HepG2 (cell line): ENCODE data around the gene ETFRF1. TPM values are rescaled to one million over a fixed set of nuclear protein-coding genes. Genes with fewer than 3 reads are reported as not detected.

Source experiments
- ATAC-seq: fragments of 200-7000 bp; cut with Tn5 transposase; 3 replicates; pipeline ENCODE4 v1.9.1; 2020; ENCODE audit warnings: mild to moderate bottlenecking, moderate library complexity
- BruUV-seq: library from RNA; stranded (reverse); fragments of 400-500 nt; replicated peaks from 2 replicates; lab custom pipeline; 2021; lab: Mats Ljungman, UMichigan
- CTCF ChIA-PET: fragments of 300-600 bp; formaldehyde crosslinking; extraction: SDS; loops from one replicate; lab custom pipeline; 2021; ENCODE audit warnings: low total read pairs, inconsistent platforms, low intra/inter-chr PET ratio; lab: Yijun Ruan, JAX
- POLR2A ChIA-PET: fragments of 350-600 bp; sonication (Branson Sonifier 250); formaldehyde crosslinking; loops from one replicate; lab custom pipeline; 2020; ENCODE audit warnings: antibody characterized with exemption, inconsistent platforms; lab: Yijun Ruan, JAX
- DNase-seq: peaks from one replicate; pipeline ENCODE4 v3.0.0-alpha.2; 2015; ENCODE audit warnings: low spot score
- FAIRE-seq: peaks from 3 replicates; lab custom pipeline; 2011; peaks lifted over from hg19 to GRCh38; lab: Jason Lieb, UNC
- H2AFZ ChIP-seq: one replicate; pipeline ENCODE4 v1.6.1; 2011; ENCODE audit warnings: low read length, inconsistent platforms
- H3K27ac ChIP-seq: fragments of 300-600 bp; 3 replicates; pipeline ENCODE4 v1.8.0; 2011; ENCODE audit warnings: mixed run types, mild to moderate bottlenecking, mixed read lengths, low read length, inconsistent platforms; ENCODE audit not compliant: insufficient read depth; ENCODE audit errors: extremely low read length
- H3K27me3 ChIP-seq, 2 experiments: fragments of 200-600 bp in 1 of 2; 2 replicates in 1 of 2; 3 replicates in 1 of 2; pipeline versions ENCODE4 v1.6.0 to v1.8.0; 2011; ENCODE audit warnings: low read length in 2 of 2, mild to moderate bottlenecking in 2 of 2, moderate library complexity in 2 of 2, inconsistent platforms in 1 of 2; ENCODE audit not compliant: insufficient read depth in 2 of 2, control insufficient read depth in 1 of 2
- H3K36me3 ChIP-seq, 2 experiments: fragments of 200-600 bp in 1 of 2; replicated peaks in 1 of 2; 2 replicates in 1 of 2; 3 replicates in 1 of 2; pipeline versions ENCODE4 v1.5.1 to v1.8.0; 2011; ENCODE audit warnings: low read length in 2 of 2, inconsistent platforms in 1 of 2; ENCODE audit not compliant: insufficient read depth in 2 of 2, control insufficient read depth in 1 of 2
- H3K4me1 ChIP-seq: 2 replicates; pipeline ENCODE4 v1.5.1; 2012; ENCODE audit warnings: low read length, inconsistent platforms; ENCODE audit not compliant: insufficient read depth
- H3K4me2 ChIP-seq: 2 replicates; pipeline ENCODE4 v1.6.0; 2011; ENCODE audit warnings: low read depth, low read length, inconsistent platforms
- H3K4me3 ChIP-seq, 3 experiments: fragments of 200-600 bp in 1 of 3; sonication (generic), shearing (Covaris generic) in 1 of 3; replicated peaks in 1 of 3; 2 replicates each; pipeline ENCODE4 v1.5.1; 2011 to 2016; ENCODE audit warnings: low read length in 3 of 3, inconsistent platforms in 2 of 3, low read depth in 2 of 3, mild to moderate bottlenecking in 2 of 3, control low read depth in 1 of 3, mixed read lengths in 1 of 3; ENCODE audit not compliant: insufficient read depth in 1 of 3
- H3K79me2 ChIP-seq: one replicate; pipeline ENCODE4 v1.6.1; 2011; ENCODE audit warnings: low read length, inconsistent platforms; ENCODE audit not compliant: insufficient read depth
- H3K9ac ChIP-seq: 2 replicates; pipeline ENCODE4 v1.6.0; 2011; ENCODE audit warnings: mild to moderate bottlenecking, low read depth, low read length, inconsistent platforms; ENCODE audit not compliant: insufficient read depth
- H3K9me3 ChIP-seq: 2 replicates; pipeline ENCODE4 v1.5.1; 2012; ENCODE audit warnings: mild to moderate bottlenecking, low read length
- H4K20me1 ChIP-seq: 2 replicates; pipeline ENCODE4 v1.6.0; 2011; ENCODE audit warnings: inconsistent platforms, mild to moderate bottlenecking, low read length, moderate library complexity; ENCODE audit not compliant: insufficient read depth
- CCAR2 ChIP-seq: fragments of 200-400 bp; formaldehyde crosslinking; optimal IDR thresholded peaks from 2 replicates; pipeline ENCODE3; 2018; ENCODE audit warnings: low read depth, mild to moderate bottlenecking, low read length, moderate library complexity
- GPN1 ChIP-seq: sonication (generic); formaldehyde crosslinking; IDR thresholded peaks from 2 replicates; pipeline ENCODE4 v1.5.1; 2020; ENCODE audit warnings: missing genetic modification reagents, borderline replicate concordance
- HOXD1 ChIP-seq: sonication (generic); formaldehyde crosslinking; IDR thresholded peaks from 2 replicates; pipeline ENCODE4 v1.5.0; 2020; ENCODE audit warnings: missing genetic modification reagents
- MAFK ChIP-seq, 2 experiments: IDR thresholded peaks in 1 of 2; conservative IDR thresholded peaks in 1 of 2; 2 replicates each; pipeline ENCODE4 v1.6.1; 2011; ENCODE audit warnings: improper control_type of control experiment in 2 of 2, low read length in 2 of 2
- NBN ChIP-seq: fragments of 450-650 bp; conservative IDR thresholded peaks from 2 replicates; pipeline ENCODE4 v1.6.1; 2017
- NFKBIZ ChIP-seq: IDR thresholded peaks from 2 replicates; pipeline ENCODE4 v1.6.1; 2018; ENCODE audit warnings: missing genetic modification reagents, missing compliant biosample characterization
- RFX3 ChIP-seq: IDR thresholded peaks from 2 replicates; pipeline ENCODE4 v1.6.1; 2016; ENCODE audit warnings: missing biosample characterization, missing genetic modification reagents
- SAFB2 ChIP-seq: sonication (generic); formaldehyde crosslinking; IDR thresholded peaks from 2 replicates; pipeline ENCODE4 v1.5.1; 2020; ENCODE audit warnings: missing genetic modification reagents, low read depth, mild to moderate bottlenecking, borderline replicate concordance
- SALL1 ChIP-seq: sonication (generic); formaldehyde crosslinking; IDR thresholded peaks from 2 replicates; pipeline ENCODE4 v1.8.0; 2022; ENCODE audit warnings: mild to moderate bottlenecking, missing genetic modification reagents
- SCMH1 ChIP-seq: sonication (generic); formaldehyde crosslinking; IDR thresholded peaks from 2 replicates; pipeline ENCODE4 v1.9.0; 2021; ENCODE audit warnings: missing genetic modification reagents, mild to moderate bottlenecking, borderline replicate concordance
- SSRP1 ChIP-seq: IDR thresholded peaks from 2 replicates; pipeline ENCODE4 v1.6.1; 2016; ENCODE audit warnings: control low read depth
- TBX3 ChIP-seq: fragments of 450-650 bp; IDR thresholded peaks from 2 replicates; pipeline ENCODE4 v1.6.1; 2017; ENCODE audit warnings: antibody characterized with exemption, mild to moderate bottlenecking, inconsistent platforms, borderline replicate concordance
- ZNF253 ChIP-seq: sonication (generic); formaldehyde crosslinking; IDR thresholded peaks from 2 replicates; pipeline ENCODE4 v1.8.0; 2022; ENCODE audit warnings: mild to moderate bottlenecking, missing genetic modification reagents, borderline replicate concordance
- ZNF432 ChIP-seq: sonication (generic); formaldehyde crosslinking; IDR thresholded peaks from 2 replicates; pipeline ENCODE4 v1.5.0; 2020; ENCODE audit warnings: missing genetic modification reagents, mild to moderate bottlenecking, borderline replicate concordance
- ZNF749 ChIP-seq: sonication (generic); formaldehyde crosslinking; IDR thresholded peaks from 2 replicates; pipeline ENCODE4 v1.8.0; 2022; ENCODE audit warnings: mild to moderate bottlenecking, missing genetic modification reagents, moderate library complexity, borderline replicate concordance
- ZSCAN12 ChIP-seq: sonication (generic); formaldehyde crosslinking; IDR thresholded peaks from 2 replicates; pipeline ENCODE4 v1.9.0; 2021; ENCODE audit warnings: mild to moderate bottlenecking, missing genetic modification reagents
- WGBS: methylation state at CpG from one replicate; pipeline ENCODE4 v1.1.6; 2017; ENCODE audit warnings: low lambda C conversion rate; 5-methylcytosine and 5-hydroxymethylcytosine counted together
- in situ Hi-C: cut with HindIII; loops from 2 replicates; pipeline ENCODE4 v1.10.0; 2017; ENCODE audit warnings: low pct_unique_long_range_greater_than_20kb; ENCODE audit not compliant: extremely low pct_ligation_motif_present
- intact Hi-C: fragments of 100-400 bp; cut with micrococcal nuclease; formaldehyde crosslinking; loops from one replicate; pipeline ENCODE4 v1.10.0; 2022; ENCODE audit not compliant: unreplicated experiment
- polyA plus RNA-seq, 8 experiments: library from polyadenylated mRNA; depleted of rRNA in 3 of 8; stranded (reverse) in 7 of 8; unstranded in 1 of 8; fragments of >200 nt; fragmentation: Illumina TruSeq in 4 of 8; extraction: Trizol in 4 of 8; gene quantifications; 2 replicates each; pipeline versions ENCODE4 v1.2.1 to v1.2.3, GENCODE V29; 2011 to 2016; ENCODE audit warnings: low read depth in 4 of 8, missing spikeins in 1 of 8, mixed read lengths in 1 of 8; ENCODE audit not compliant: insufficient read depth in 1 of 8
- total RNA-seq, 5 experiments: library from RNA; depleted of rRNA; stranded (reverse); fragments of >200 nt; fragmentation: Illumina TruSeq; extraction: Trizol; gene quantifications; 2 replicates each; pipeline ENCODE4 v1.2.3, GENCODE V29; 2016; ENCODE audit warnings: low read depth in 1 of 5

The ETFRF1 gene
- total and polyA plus RNA-seq, 2 of the 13 experiments (the other 11 are each of a cell fraction or from before 2014, with no cell fraction given) = 6.8 to 7.0 TPM

DNA sequence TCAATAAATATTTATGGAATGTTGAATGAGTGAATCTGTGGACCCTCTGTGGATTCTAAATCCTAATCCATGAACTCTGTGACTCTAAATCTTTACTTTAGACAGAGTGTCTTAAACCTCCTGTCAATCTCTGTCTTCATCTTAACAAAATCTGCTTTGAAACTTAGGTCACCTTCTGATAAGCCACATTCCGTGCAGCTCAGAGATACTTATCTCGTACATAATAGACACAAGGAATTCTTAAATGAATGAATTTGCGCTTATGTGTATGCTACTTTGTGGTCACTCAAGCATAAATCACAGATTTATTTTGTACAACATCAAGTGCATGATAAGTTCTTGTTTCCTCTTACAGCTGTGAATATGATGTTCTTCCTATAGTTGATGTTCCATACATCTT lies 57.9 kb downstream of the ETFRF1 start:
- DNase-seq (no peak), ATAC-seq (no peak), FAIRE-seq (no peak)
- no TSS peak for BruUV-seq
- in situ Hi-C loops (no loop called here), intact Hi-C loops (loop anchor here (10.0 kb wide), 1 partner anchor 82 kb away; no protein-coding TSS in a partner anchor)
- Histone ChIP-seq H3K9ac (no peak overlapping the region), H3K4me1 (peaks cover 75% of the 10 kb centered on the region), H3K9me3 (no peaks in the 10 kb centered on the region), H3K36me3 (no peaks in the 10 kb centered on the region; a peak in 1 of 5 replicates), H3K27me3 (no peaks in the 10 kb centered on the region; a peak in 1 of 5 replicates), H3K4me2 (no peak overlapping the region), H3K4me3 (no peak overlapping the region), H4K20me1 (no peaks in the 10 kb centered on the region), H3K79me2 (peaks cover 16% of the 10 kb centered on the region), H2AFZ (no peak overlapping the region), H3K27ac (no peak overlapping the region)
- 12% methylated on average over 3 of the region's 3 CpGs for WGBS
- no peak for TF ChIP-seq ZNF253
- no peak for TF ChIP-seq SALL1 (CRISPR knock-in tag)
- TF ChIP-seq SCMH1 (CRISPR knock-in tag) = no peak
- no peak for TF ChIP-seq GPN1 (CRISPR knock-in tag)
- TF ChIP-seq ZNF749 (CRISPR knock-in tag) = no peak
- TF ChIP-seq TBX3 = no peak
- TF ChIP-seq ZSCAN12 (CRISPR knock-in tag) = no peak
- no peak for TF ChIP-seq CCAR2
- no peak for TF ChIP-seq HOXD1 (CRISPR knock-in tag)
- TF ChIP-seq MAFK (conservative IDR thresholded peaks at IDR 0.05 in 1 of 2, IDR thresholded peaks at IDR 0.05 in 1 of 2; ENCODE audit: low read length in 2 of 2) = no peak
- no peak for TF ChIP-seq RFX3
- TF ChIP-seq SAFB2 = no peak
- no peak for TF ChIP-seq SSRP1 (CRISPR knock-in tag)
- no peak for TF ChIP-seq NFKBIZ
- TF ChIP-seq NBN = no peak
- TF ChIP-seq ZNF432 (CRISPR knock-in tag) = no peak
- CTCF ChIA-PET = no interaction called here
- POLR2A ChIA-PET = no interaction called here
